Fibroblast of villous mesenchyme (primary cell): ENCODE measurements around the gene NAPG. TPM values are rescaled to one million over a fixed set of nuclear protein-coding genes. Genes with fewer than 3 reads are reported as not detected.

ENCODE experiments used
- DNase-seq: peaks from one replicate; pipeline ENCODE4 v3.0.0-alpha.2; 2010; ENCODE audit warnings: low read depth
- H3K4me3 ChIP-seq: 2 replicates; pipeline ENCODE4 v1.5.1; 2011; ENCODE audit warnings: low read depth, mild to moderate bottlenecking, low read length
- CTCF ChIP-seq: IDR thresholded peaks from 2 replicates; pipeline ENCODE4 v1.5.1; 2012; ENCODE audit warnings: low read depth, mild to moderate bottlenecking, low read length; ENCODE audit not compliant: insufficient read depth
- total RNA-seq: library from RNA; depleted of rRNA; stranded (reverse); fragments of >200 nt; gene quantifications from 2 replicates; pipeline ENCODE4 v1.2.3, GENCODE V29; 2012

The NAPG gene
- total RNA-seq, 1 donor: 67.8 TPM

DNA sequence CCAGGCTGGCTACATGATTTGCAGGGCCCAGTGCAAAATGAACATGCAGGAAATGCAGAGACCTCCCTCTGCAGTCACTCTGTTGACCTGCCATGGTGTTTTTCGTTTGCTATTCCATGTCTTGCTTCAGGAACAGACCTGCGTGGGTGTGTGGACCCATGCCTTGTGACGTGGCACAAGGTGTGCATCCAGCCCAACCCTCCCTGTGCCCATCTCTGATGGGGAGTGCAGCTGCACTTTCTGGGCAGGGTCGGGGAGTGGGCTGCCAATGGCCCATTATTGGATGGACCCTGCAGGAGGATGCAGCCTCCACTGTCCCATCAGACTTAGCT is 33.1 kb downstream of the NAPG start:
- no peak for DNase-seq
- no peak overlapping the region for H3K4me3 ChIP-seq
- no peak for TF ChIP-seq CTCF

DNA sequence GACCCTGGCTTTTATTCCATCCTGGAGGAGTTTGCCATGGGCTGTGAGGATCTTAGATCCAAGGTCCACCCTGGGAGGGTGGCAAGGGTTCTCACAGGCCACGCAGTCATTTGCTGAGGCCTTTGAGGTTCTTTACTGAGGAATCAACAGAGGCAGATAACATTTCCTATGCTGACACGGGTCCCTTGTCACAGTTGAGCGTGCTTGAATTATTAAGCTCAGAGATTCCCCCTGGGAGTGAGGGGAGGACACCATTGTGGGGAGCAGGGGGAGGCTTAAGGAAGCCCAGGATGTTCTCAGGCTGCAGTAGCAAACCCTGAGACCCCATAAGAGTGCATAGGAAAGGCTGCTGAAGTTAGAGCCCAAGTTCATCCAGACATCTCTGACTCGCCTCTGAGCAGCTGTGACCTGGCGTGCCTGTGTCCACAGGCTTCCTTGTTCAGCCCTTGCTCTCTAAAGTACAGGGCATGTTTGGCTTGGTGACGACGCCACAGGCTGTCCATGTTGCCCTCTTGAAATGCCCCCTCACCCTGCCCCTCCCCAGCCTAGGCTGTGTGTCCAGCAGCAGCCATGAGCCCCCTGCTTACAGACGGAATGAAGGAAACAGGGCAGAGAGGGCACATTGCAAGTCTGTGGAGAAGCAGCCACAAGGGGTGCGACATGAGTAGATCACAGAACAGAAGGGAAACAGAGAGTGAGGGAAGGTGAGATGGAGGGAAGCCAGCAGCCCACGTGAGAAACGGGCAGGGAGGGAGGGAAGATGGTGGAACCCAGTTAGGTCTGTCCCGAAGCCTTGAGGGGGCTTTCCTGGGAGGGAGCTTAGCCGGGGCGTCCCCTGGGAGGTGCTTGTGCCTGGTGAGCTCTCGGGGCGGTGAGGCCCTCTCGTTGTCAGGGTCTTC is 34.0 kb downstream of the NAPG start:
- TF ChIP-seq CTCF: no peak
- no peak for DNase-seq
- H3K4me3 ChIP-seq: peak overlapping the region; percentile 26

DNA sequence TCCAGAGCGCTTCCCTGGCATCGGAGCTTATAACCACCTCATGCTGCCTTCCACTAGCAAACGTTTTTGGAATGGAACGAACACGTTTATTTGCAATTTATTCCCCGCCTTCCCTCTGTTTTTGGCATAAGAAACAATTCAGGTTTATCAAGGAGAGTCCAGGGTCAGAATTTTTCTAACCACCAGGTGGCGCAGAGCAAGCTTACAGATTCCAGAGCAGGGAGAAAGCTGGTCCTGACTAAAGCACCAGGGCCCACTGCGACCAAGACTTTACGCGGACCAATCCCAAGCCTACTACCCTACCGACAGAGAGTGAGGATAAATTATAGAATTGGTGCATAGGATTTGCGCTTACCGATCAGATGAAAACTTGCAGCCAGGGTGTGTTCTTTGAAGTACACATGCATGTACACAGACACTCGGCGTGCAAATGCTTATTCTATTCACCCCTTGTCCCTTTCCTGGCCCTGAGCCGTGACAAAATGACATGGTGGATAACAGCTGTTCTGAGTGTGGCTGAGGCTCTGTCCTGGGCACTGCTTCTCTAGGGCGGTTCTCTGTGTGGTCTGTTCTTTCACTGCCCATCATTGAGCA is 34.7 kb downstream of the NAPG start:
- DNase-seq: peak; percentile 71
- peak; percentile 83 for TF ChIP-seq CTCF
- peak overlapping the region; percentile 26 for H3K4me3 ChIP-seq

DNA sequence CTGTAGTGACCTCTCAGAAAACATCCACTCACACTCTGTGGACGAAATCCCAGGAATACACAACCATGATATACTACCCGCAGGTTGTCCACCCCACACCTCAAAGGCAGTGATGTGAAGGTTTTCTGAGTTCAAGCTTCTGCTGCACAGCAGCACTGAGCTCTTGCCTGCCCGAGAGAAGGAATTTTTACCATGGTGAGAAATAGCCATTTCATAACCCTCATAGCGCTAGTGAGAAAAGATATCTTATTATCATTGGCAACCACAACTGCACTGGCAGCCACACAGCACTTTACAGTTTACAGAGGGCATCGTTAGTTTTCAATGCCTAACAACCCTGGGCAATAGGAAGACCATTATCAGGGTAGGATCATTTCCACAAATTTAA is 36.9 kb downstream of the NAPG start:
- no peak for TF ChIP-seq CTCF
- no peak overlapping the region for H3K4me3 ChIP-seq
- DNase-seq: no peak

- H3K4me3 ChIP-seq: no peak overlapping the region
- no peak for TF ChIP-seq CTCF
- no peak for DNase-seq
Measured at GRCh38 chr18:10563886-10564285, 38.1 kb downstream of the NAPG start.

- no peak for TF ChIP-seq CTCF
- DNase-seq: no peak
- no peak overlapping the region for H3K4me3 ChIP-seq
Measured at GRCh38 chr18:10564975-10565773, 39.3 kb downstream of the NAPG start.
